Myometrial cell (primary cell): Measurements from ENCODE around the gene C4orf51. TPM values are rescaled to one million over a fixed set of nuclear protein-coding genes. Genes with fewer than 3 reads are reported as not detected.

Experiments
- total RNA-seq: library from RNA; depleted of rRNA; stranded (reverse); fragments of >200 nt; gene quantifications from 2 replicates; pipeline ENCODE4 v1.2.3, GENCODE V29; 2015

Gene C4orf51
- not detected in 2 replicates for total RNA-seq

GRCh38 chr4:145679991-145680455, at the start of gene C4orf51:
Gene C4orf51, plus strand, starts transcription at chr4:145680146. Its CDS starts 58 bp downstream, at chr4:145680204.

Other genes with a start within 250 kb of the C4orf51 start
- gene SMAD1, start 198.3 kb upstream of the C4orf51 start, total RNA-seq, result 3.7 and 10.8 TPM in 2 replicates
- 2.5 and 5.5 TPM in 2 replicates for gene MMAA, start 60.8 kb upstream of the C4orf51 start, total RNA-seq